HG02678 (cell line): ENCODE results near the gene GAST.

Experiments
- ATAC-seq: cut with Tn5 transposase; IDR thresholded peaks from one replicate; pipeline ENCODE4 v1.9.1; 2021; ENCODE audit warnings: mild to moderate bottlenecking, moderate library complexity; ENCODE audit not compliant: unreplicated experiment

GAST gene

DNA sequence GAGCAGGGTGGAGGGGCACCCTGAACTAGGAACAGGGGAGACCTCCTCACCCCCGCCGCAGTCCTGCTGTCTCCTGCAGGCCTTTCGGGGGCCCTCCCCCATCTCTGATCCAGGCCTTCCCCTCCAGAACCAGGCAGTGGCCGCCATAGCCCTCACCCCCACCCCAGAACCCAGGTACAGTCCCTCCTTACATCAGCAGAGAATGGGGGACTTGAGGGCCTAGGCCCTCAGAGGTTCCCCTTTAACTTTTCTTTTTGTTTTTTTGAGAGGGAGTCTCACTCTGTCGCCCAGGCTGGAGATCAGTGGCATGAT, 26.6 kb downstream of the GAST start:
- ATAC-seq, result no peak

GRCh38 chr17:41739661-41740352, 27.7 kb downstream of the GAST start:
- no peak for ATAC-seq

DNA sequence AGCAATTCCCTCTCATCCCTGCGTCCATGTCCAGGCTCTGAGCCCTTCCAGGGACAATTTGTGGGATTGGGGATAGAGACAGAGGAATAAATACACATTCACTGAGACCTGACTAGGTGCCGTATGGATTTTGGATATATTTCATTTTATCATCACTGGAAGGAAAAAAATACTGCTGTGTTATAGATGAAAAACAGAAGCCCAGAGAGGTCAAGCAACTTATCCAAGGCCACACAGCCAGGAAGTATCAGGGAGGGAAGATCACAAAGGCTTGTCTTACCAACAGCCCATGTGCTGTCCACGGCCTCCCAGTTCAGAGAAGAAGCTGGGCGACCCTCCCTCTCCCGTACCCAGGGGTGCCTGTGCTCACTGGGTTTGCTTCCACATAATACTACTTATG, 28.4 kb downstream of the GAST start:
- ATAC-seq, result no peak

DNA sequence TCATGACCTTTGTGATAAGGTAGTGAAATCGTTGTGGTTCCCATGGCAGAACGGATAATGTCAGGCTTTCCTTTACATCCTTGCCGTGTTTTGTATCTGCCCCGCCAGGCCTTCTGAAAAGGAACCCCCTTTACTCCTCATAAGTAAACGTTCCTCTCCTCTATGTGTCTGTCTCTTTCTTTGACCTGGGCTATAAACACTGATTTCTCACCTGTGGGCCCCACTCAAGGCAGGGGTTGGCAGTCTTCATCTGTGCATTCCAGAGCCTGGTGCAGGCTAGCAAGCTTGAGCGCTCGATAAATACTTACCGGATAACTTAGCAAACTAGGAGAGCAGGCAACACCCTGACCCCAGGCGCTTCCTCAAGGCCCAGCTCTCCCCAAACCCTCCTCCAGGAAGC, 29.6 kb downstream of the GAST start:
- no peak for ATAC-seq

GRCh38 chr17:41748275-41748674, 36.1 kb downstream of the GAST start:
- no peak for ATAC-seq

DNA sequence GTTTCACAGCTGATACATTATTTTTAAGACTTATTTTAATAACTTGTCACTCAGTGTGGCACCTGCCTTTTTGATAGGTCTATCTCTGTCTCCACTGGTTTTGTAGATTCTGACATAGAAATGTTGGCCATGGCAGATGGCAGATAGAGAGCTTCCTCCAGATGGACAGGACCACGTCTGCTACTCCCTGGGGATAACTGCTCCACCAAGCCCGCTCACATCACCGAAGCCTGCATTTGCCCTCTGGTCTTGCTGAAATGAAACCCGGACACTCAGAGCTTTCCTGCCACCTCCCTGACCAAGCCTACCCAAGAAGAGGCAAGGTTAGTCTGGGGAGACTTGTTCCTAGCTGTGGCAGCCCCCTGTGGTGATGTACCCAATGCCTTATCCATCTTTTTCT, 38.7 kb downstream of the GAST start:
- ATAC-seq, result no peak

- no peak for ATAC-seq
Measured at GRCh38 chr17:41751288-41751687, 39.2 kb downstream of the GAST start.

DNA sequence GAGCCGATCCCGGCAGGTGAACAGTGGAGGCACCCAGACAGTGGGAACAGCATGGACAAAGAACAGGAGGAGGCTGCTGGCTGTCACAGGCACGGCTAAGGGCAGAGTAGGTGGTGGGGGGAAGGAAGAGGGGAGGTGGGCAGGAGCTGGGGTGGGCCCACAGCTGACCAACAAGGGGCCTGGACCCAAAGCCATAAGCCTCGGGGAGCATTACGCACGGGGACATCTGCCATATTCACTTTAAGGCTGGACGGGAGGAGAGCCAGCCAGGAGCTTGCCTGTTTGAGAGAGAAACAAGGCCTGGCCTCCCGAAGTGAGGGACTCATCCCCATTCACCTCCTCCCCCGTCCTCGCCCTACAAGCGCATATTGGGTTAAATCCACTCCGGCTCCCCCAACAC, 41.9 kb downstream of the GAST start:
- ATAC-seq, result no peak

DNA sequence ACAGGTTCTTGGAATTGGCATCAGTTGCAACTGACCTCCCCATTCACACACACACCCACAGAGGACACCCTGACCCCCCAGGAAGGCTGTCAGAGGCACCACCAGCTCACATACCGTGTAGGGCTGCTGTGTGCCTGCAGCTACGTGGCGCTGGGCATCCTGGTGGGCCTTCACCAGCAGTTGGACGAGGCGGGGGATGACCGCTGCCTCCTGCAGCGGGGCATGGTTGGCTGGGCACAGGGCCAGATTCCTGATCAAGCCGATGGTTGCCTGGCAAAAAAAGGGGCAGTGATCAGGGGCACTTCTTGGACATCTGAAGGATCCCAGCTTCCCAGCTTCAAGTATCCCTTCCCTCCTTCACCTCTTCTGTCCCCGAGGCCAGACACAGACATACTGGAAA, 46.5 kb downstream of the GAST start:
- no peak for ATAC-seq

GRCh38 chr17:41760878-41761277, 48.7 kb downstream of the GAST start:
- no peak for ATAC-seq

DNA sequence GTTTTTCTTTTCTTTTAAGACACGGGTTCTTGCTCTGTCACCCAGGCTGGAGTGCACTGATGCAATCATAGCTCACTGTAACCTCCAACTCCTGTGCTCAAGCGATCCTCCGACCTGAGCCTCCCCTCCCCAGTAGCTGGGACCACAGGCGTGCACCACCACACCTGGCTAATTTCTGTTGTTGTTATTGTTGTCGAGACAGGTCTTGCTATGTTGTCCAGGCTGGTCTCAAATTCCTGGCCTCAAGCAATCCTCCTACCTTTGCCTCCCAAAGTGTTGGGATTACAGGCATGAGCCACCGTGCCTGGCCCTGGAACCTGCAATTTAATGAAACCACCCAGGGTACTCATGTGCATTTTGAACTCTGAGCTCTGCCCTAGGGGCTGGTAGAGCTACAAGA, 50.3 kb downstream of the GAST start:
- ATAC-seq, result no peak

DNA sequence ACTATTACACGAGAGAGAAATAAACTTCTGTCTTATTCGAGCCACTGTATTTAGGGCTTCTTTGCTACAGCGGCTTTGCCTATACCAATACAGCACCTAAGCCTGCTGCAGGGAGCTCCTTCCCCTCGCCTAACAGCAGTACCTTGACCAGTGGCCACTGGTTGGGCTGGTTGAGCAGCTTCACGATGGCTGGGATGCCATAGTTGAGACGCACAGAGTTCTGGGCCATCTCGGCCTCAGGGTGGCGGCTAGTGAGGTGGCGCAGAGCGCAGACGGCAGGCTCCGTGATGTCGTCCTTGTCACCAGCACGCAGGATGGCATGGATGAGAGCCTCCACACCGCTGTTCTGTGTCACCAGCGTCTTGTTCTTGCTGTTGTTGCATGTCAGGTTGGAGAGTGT, 50.7 kb downstream of the GAST start:
- ATAC-seq, result no peak

DNA sequence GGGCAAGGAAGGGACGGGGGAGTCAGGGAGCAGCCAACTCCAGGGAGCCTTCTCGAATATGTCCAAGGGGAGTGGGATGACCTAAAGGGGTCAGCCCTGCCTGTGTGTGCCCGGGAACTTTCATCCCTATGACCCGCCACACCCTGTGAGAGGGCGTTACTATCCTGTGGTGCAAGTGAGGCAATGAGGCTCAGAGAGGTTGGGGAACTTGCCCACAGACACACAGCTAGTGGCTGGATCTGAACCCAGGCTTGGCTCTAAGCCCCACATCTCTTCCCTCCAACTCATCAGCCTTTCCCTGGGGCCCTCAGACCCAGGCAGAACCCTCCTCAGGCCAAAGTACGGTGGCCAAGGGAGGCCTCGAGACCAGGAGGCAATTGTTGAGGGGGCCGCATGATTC, 51.2 kb downstream of the GAST start:
- ATAC-seq, result no peak
